ENCODE data around the gene LRP1B. TPM values are rescaled to one million over a fixed set of nuclear protein-coding genes. Genes with fewer than 3 reads are reported as not detected.

LRP1B gene
- total RNA-seq, 1 experiment from 2014 or later: 1.4 TPM

DNA sequence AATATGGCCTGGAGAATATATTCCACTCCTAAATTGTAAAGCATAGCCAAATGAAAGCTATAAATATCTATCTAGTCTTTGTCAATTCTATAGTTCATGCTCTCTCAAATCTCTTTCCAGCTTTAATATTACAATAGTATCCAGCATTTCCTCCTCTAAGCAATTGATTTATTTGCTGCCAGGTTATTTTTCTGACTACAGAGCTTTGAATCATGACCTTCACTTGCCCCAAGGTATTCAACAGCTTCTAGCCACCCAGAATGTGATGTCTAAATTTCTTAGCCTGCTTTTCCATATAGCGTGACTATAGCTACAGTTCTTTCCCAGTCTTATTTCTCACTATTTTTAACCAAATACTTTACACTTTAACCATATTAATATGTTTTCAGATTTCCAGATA is 1287.6 kb downstream of the LRP1B start:
- DNase-seq (ENCODE audit: low spot score): no peak

DNA sequence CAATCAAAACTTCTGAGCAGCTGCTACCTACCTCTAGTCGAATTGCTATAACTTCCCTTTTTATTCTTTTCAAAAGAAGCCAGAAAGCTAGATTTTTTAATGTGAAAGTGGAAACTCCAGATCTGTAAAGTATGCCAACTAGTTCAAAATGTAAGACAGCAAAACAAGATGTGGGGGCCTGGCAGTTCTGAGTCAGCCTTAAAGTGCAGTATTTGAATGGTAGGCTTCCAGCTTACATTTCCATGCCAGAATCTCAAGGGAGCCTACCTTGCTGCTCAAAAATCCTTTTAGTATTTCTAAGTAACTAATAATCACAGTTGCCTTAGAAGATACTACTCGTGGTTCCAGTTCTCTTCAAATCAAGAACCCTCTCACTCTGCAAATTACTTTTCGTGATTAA is 1288.7 kb downstream of the LRP1B start:
- no peak for DNase-seq (ENCODE audit: low spot score)

DNA sequence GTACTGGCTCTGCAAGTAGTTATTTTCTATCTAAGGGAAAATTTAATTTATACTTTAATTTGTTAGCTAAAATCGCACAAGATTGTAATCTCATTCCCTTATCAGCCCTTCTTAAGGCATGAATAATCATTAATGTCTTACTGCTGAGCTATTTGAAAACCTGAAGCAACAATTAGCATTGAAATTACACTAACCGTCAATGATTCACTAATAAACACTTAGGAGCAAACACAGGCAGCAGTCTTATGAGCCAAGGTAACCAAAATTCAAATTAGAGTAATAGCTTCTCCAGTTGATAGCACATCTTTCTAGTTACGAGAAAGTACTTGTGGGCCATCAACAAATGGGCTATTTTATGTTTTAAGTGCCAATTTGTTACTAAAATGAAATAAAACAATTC is 1289.7 kb downstream of the LRP1B start:
- no peak for DNase-seq (ENCODE audit: low spot score)

GRCh38 chr2:140836826-140837225 is 1294.0 kb downstream of the LRP1B start:
- DNase-seq (ENCODE audit: low spot score): no peak

GRCh38 chr2:140835079-140835478 is 1295.7 kb downstream of the LRP1B start:
- DNase-seq (ENCODE audit: low spot score): no peak

DNA sequence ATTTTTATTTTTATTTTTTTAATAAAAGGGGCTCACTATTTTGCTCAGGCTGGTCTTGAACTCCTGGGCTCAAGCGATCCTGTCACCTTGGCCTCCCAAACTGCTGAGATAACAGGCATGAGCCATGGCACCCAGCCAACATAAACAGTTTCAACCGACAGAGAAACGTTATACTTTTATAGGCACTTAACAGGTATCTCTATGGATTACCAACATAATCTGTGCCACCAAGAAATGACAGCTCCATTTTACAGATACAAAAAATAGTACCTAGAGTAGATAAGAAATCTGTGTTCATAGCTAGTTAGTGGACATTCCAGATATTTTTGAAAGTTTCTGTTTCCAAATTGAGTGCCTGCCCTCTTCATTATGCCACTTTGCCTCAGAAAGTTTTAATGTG is 1316.7 kb downstream of the LRP1B start:
- no peak for DNase-seq (ENCODE audit: low spot score)

DNA sequence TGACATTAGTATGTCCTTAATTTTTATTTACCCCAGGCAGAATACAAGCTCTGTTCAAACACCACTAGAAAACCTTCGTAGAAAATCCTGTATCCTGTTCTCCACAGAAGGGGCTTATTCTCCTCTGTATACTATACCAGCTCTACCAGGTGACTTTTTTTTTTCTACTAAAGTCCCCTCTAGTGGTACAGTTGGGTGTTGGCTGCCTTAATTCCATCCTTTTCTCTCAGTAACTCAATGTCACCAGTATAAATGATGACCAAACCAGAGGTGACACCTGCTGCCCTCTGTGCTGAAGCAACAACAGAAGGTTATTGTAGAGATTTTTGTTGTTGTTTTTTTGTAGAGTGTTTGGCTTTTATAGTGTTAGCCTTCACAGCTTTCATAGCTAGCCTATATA is 1322.0 kb downstream of the LRP1B start:
- DNase-seq (ENCODE audit: low spot score): peak; percentile 5

- no peak for DNase-seq (ENCODE audit: low spot score)
Observed at GRCh38 chr2:140808211-140808610, 1322.6 kb downstream of the LRP1B start.

GRCh38 chr2:140804700-140805260 is 1326.0 kb downstream of the LRP1B start:
- no peak for DNase-seq (ENCODE audit: low spot score)

- DNase-seq (ENCODE audit: low spot score): no peak
Observed at GRCh38 chr2:140801311-140801710, 1329.5 kb downstream of the LRP1B start.

- DNase-seq (ENCODE audit: low spot score): no peak
Observed at GRCh38 chr2:140797718-140798117, 1333.1 kb downstream of the LRP1B start.

DNA sequence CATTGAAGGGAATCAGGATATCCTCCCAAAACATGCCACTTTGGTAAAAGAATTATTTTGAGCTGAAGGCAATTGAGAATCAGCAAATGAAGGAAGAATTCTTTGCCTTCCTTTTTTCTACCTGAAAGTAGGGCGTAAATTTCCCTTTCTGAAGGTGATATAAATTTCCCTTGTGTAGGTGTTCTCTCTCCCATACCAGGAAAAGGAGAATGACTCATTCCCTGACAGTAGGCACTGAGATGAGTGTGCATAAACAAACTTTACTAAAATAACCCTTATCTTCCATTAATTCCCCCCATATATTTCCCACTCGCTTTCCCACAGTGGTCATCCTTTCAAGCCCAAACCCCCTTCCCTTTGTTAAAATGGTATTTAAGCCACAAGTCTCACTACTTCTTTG is 1339.0 kb downstream of the LRP1B start:
- no peak for DNase-seq (ENCODE audit: low spot score)

- no peak for DNase-seq (ENCODE audit: low spot score)
Observed at GRCh38 chr2:140786585-140786984, 1344.2 kb downstream of the LRP1B start.

- no peak for DNase-seq (ENCODE audit: low spot score)
Observed at GRCh38 chr2:140775411-140775810, 1355.4 kb downstream of the LRP1B start.

DNA sequence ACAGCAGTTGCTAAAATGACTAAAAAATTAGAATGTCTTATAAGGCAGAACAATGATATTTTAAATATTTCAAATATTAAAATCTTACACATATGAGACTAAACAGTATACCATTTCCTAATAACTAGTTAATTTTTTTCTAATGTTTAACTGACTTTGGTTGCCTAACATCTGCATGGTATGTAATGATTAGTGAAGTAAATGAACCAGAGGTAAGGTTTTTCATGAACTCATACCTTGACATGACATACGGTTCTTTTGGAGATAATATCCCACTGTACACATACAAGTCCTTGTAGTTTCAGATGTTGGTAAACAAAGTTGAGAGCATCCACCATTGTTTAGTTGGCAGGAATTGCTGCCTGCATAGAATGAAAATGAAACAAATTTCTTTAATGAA is 1360.2 kb downstream of the LRP1B start:
- DNase-seq (ENCODE audit: low spot score): no peak

- DNase-seq (ENCODE audit: low spot score): no peak
Observed at GRCh38 chr2:140761807-140762206, 1369.0 kb downstream of the LRP1B start.

GRCh38 chr2:140759426-140760156 is 1371.2 kb downstream of the LRP1B start:
- no peak for DNase-seq (ENCODE audit: low spot score)

- no peak for DNase-seq (ENCODE audit: low spot score)
Observed at GRCh38 chr2:140747665-140748064, 1383.2 kb downstream of the LRP1B start.

DNA sequence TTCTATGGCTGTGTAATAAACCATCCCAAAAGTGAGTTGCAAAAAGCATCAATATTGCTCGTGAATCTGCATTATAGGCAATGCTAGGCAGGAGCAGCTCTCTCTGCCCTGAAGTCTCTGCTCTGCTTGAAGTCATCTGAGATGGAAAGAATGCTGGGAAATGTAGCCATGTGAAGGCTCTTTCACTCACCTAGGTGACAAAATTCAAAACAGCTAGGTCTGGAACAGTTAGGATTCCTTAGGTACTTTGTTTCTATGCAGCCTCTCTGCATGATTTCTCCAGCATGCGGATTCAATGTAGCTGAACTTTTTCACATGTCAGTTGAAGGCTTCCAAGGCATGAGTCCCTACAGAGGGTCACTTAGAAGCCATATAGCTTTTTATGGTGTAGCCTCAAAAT is 1383.7 kb downstream of the LRP1B start:
- DNase-seq (ENCODE audit: low spot score): no peak

DNA sequence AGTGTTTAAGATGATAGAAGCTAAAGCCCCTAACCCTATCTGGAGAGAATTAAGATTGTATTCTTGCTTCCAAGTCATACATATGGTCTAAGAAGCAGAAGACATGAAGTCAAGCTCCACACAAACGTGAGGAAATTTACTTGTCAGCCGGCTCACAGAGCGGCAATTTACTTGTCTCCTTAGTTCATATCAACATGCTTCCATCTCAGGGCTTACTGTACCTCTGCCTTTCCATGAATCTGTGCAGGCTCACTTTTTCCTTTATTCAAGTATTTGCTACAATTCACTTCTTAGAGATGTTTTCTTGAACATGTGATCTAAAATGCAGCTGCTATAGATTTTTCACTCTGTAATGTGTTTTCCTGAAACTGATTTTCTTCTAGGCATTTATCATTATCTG is 1386.4 kb downstream of the LRP1B start:
- no peak for DNase-seq (ENCODE audit: low spot score)

GRCh38 chr2:140737006-140737405 is 1393.8 kb downstream of the LRP1B start:
- no peak for DNase-seq (ENCODE audit: low spot score)

DNA sequence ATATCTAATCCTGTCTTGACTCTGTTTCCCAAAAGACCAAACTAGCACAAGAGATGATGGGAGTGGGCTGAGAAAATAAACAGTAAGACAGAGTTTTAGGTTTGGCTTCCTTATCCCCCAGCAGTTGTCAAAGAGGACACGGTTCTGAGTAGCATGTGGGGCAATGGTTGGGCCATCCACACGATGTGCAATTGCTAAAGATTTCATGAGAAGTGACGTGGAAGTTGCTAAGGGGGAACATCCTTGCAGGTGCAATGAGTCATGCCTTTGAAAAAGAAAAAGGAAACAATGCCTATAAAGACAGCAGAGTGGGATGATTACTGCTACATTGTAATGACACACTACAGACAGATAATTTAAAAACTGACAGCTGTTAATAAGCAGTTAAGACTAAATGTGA is 1395.8 kb downstream of the LRP1B start:
- DNase-seq (ENCODE audit: low spot score): no peak

- DNase-seq (ENCODE audit: low spot score): no peak
Observed at GRCh38 chr2:140718999-140719398, 1411.8 kb downstream of the LRP1B start.

- no peak for DNase-seq (ENCODE audit: low spot score)
Observed at GRCh38 chr2:140717481-140717880, 1413.3 kb downstream of the LRP1B start.

All from H4 (cell line).